GM18502 (cell line): ENCODE measurements around the gene EFCAB6.

Experiments used
- ATAC-seq: cut with Tn5 transposase; IDR thresholded peaks from one replicate; pipeline ENCODE4 v1.9.1; 2021; ENCODE audit warnings: mild to moderate bottlenecking; ENCODE audit not compliant: unreplicated experiment, poor library complexity

The EFCAB6 gene

GRCh38 chr22:43830931-43831560 lies 18.9 kb upstream of the EFCAB6 start:
- ATAC-seq, result no peak

GRCh38 chr22:43829904-43830851 lies 18.1 kb upstream of the EFCAB6 start:
- ATAC-seq, result no peak

GRCh38 chr22:43828998-43829782 lies 17.1 kb upstream of the EFCAB6 start:
- no peak for ATAC-seq

GRCh38 chr22:43828725-43828997 lies 16.6 kb upstream of the EFCAB6 start:
- ATAC-seq, result no peak

- ATAC-seq, result no peak
Observed at GRCh38 chr22:43827926-43828724, 16.0 kb upstream of the EFCAB6 start.

GRCh38 chr22:43827003-43827735 lies 15.1 kb upstream of the EFCAB6 start:
- no peak for ATAC-seq

GRCh38 chr22:43826142-43827002 lies 14.3 kb upstream of the EFCAB6 start:
- ATAC-seq, result no peak

- no peak for ATAC-seq
Observed at GRCh38 chr22:43825651-43826050, 13.5 kb upstream of the EFCAB6 start.

GRCh38 chr22:43824724-43825420 lies 12.8 kb upstream of the EFCAB6 start:
- no peak for ATAC-seq

GRCh38 chr22:43823911-43824665 lies 12.0 kb upstream of the EFCAB6 start:
- no peak for ATAC-seq

GRCh38 chr22:43823353-43823908 lies 11.3 kb upstream of the EFCAB6 start:
- ATAC-seq, result no peak

GRCh38 chr22:43821606-43822425 lies 9.7 kb upstream of the EFCAB6 start:
- ATAC-seq, result no peak

- ATAC-seq, result no peak
Observed at GRCh38 chr22:43820651-43821305, 8.7 kb upstream of the EFCAB6 start.

GRCh38 chr22:43819931-43820640 lies 8.0 kb upstream of the EFCAB6 start:
- ATAC-seq, result no peak

GRCh38 chr22:43819421-43819921 lies 7.4 kb upstream of the EFCAB6 start:
- no peak for ATAC-seq
